Mesendoderm (in vitro differentiated cells): ENCODE data around the gene INVS.

Experiments used
- DNase-seq: peaks from one replicate; pipeline ENCODE4 v3.0.0; 2013
- H2AK5ac ChIP-seq: 2 replicates; pipeline ENCODE4 v1.6.1; 2013; ENCODE audit warnings: low read length, inconsistent platforms
- H2BK120ac ChIP-seq: 2 replicates; pipeline ENCODE4 v1.6.1; 2013; ENCODE audit warnings: low read depth, mild to moderate bottlenecking, low read length, moderate library complexity, mixed read lengths
- H2BK15ac ChIP-seq: replicated peaks from 2 replicates; pipeline ENCODE4 v1.6.1; 2013; ENCODE audit warnings: low read depth, mild to moderate bottlenecking, moderate library complexity
- H2BK5ac ChIP-seq: 2 replicates; pipeline ENCODE4 v1.6.1; 2013; ENCODE audit warnings: low read length, inconsistent platforms
- H3K18ac ChIP-seq: 2 replicates; pipeline ENCODE4 v1.6.1; 2013; ENCODE audit warnings: mild to moderate bottlenecking, low read length, mixed read lengths
- H3K23ac ChIP-seq: one replicate; pipeline ENCODE4 v1.6.1; 2013; ENCODE audit warnings: low read length
- H3K27ac ChIP-seq: 2 replicates; pipeline ENCODE4 v1.5.1; 2013; ENCODE audit warnings: low read depth, mild to moderate bottlenecking, inconsistent platforms, low read length, moderate library complexity
- H3K27me3 ChIP-seq: 2 replicates; pipeline ENCODE4 v1.6.1; 2013; ENCODE audit warnings: low read length, control low read depth, mild to moderate bottlenecking, inconsistent platforms; ENCODE audit not compliant: insufficient read depth, poor library complexity
- H3K36me3 ChIP-seq: 2 replicates; pipeline ENCODE4 v1.6.1; 2013; ENCODE audit warnings: low read length, inconsistent platforms; ENCODE audit not compliant: control insufficient read depth, insufficient read depth
- H3K4ac ChIP-seq: one replicate; pipeline ENCODE4 v1.6.1; 2013; ENCODE audit warnings: low read depth, mild to moderate bottlenecking, low read length, moderate library complexity
- H3K4me1 ChIP-seq: 2 replicates; pipeline ENCODE4 v1.6.1; 2013; ENCODE audit warnings: low read depth, low read length, inconsistent platforms; ENCODE audit not compliant: control insufficient read depth
- H3K4me2 ChIP-seq: 2 replicates; pipeline ENCODE4 v1.6.1; 2013; ENCODE audit warnings: low read length
- H3K4me3 ChIP-seq: 2 replicates; pipeline ENCODE4 v1.5.1; 2013; ENCODE audit warnings: mild to moderate bottlenecking, low read length
- H3K56ac ChIP-seq: one replicate; pipeline ENCODE4 v1.6.1; 2013; ENCODE audit warnings: low read length
- H3K79me1 ChIP-seq: 2 replicates; pipeline ENCODE4 v1.6.1; 2013; ENCODE audit warnings: low read length, inconsistent platforms
- H3K79me2 ChIP-seq: 2 replicates; pipeline ENCODE4 v1.6.1; 2013; ENCODE audit warnings: mild to moderate bottlenecking, low read length; ENCODE audit not compliant: control insufficient read depth, insufficient read depth
- H3K9ac ChIP-seq: 2 replicates; pipeline ENCODE4 v1.6.1; 2013; ENCODE audit warnings: low read length, inconsistent platforms
- H4K5ac ChIP-seq: one replicate; pipeline ENCODE4 v1.6.1; 2013; ENCODE audit warnings: low read length
- H4K8ac ChIP-seq: one replicate; pipeline ENCODE4 v1.6.1; 2013; ENCODE audit warnings: low read depth, mild to moderate bottlenecking, control low read depth, low read length, moderate library complexity
- WGBS: extraction: QIAGEN DNeasy Blood & Tissue Kit; methylation state at CpG from one replicate; pipeline ENCODE4 v1.1.7; 2013; ENCODE audit warnings: low lambda C conversion rate, missing lambda C conversion rate; ENCODE audit not compliant: insufficient coverage; ENCODE audit errors: extremely low coverage; 5-methylcytosine and 5-hydroxymethylcytosine counted together

Gene INVS

GRCh38 chr9:100101608-100102007, 2.6 kb downstream of the INVS start:
- Histone ChIP-seq H3K4me1 (peaks cover 4% of the 10 kb centered on the region), H3K36me3 (no peaks in the 10 kb centered on the region), H3K4me3 (no peak overlapping the region), H3K4ac (no peak overlapping the region), H3K27ac (no peak overlapping the region), H2AK5ac (no peak overlapping the region), H2BK15ac (no peak overlapping the region), H3K27me3 (no peaks in the 10 kb centered on the region), H3K79me1 (peaks cover 7% of the 10 kb centered on the region), H2BK120ac (no peak overlapping the region), H3K9ac (no peak overlapping the region), H3K79me2 (peaks cover 6% of the 10 kb centered on the region), H3K23ac (no peak overlapping the region), H3K56ac (no peak overlapping the region), H4K8ac (no peak overlapping the region), H3K18ac (no peak overlapping the region), H4K5ac (no peak overlapping the region), H3K4me2 (no peak overlapping the region), H2BK5ac (no peak overlapping the region)
- WGBS = no CpG with 5 or more reads among the region's 6 CpGs
- DNase-seq = peak; percentile 55

- no peak overlapping the region for H3K4ac ChIP-seq
- no peaks in the 10 kb centered on the region for H3K36me3 ChIP-seq
- peaks cover 2% of the 10 kb centered on the region for H3K4me1 ChIP-seq
- no peak overlapping the region for H3K23ac ChIP-seq
- H3K79me1 ChIP-seq = no peaks in the 10 kb centered on the region
- no CpG with 5 or more reads among the region's 4 CpGs for WGBS
- H2BK120ac ChIP-seq = no peak overlapping the region
- H2BK15ac ChIP-seq = no peak overlapping the region
- H4K8ac ChIP-seq = no peak overlapping the region
- H3K27me3 ChIP-seq = no peaks in the 10 kb centered on the region
- no peak overlapping the region for H3K27ac ChIP-seq
- H3K56ac ChIP-seq = no peak overlapping the region
- no peak overlapping the region for H3K9ac ChIP-seq
- no peak overlapping the region for H3K4me3 ChIP-seq
- H3K4me2 ChIP-seq = no peak overlapping the region
- no peak overlapping the region for H2BK5ac ChIP-seq
- H3K18ac ChIP-seq = no peak overlapping the region
- no peak overlapping the region for H4K5ac ChIP-seq
- no peaks in the 10 kb centered on the region for H3K79me2 ChIP-seq
- no peak overlapping the region for H2AK5ac ChIP-seq
- peak; percentile 21 for DNase-seq
Observed at GRCh38 chr9:100104314-100104713, 5.3 kb downstream of the INVS start.

DNA sequence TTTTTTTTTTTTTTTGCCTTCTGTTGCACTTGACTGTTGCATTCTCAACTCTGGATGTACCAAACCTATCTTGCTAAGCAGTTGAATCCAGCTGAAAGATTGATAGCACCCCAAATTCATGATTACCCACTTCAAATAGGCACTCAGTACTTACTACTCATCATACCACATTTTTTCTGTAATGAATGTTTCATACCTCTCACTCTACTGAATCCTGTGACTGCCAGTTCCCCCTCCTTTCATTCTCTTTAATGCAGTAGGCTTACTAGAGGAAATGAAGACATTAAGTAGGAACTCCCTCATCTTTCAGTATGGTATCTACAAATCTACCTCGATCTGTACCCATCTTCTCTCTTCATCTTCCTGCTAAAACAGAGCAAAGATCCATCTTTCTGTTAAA, 6.8 kb downstream of the INVS start:
- Histone ChIP-seq H3K4me2 (no peak overlapping the region), H3K9ac (no peak overlapping the region), H3K18ac (no peak overlapping the region), H2AK5ac (no peak overlapping the region), H4K5ac (no peak overlapping the region), H4K8ac (no peak overlapping the region), H3K36me3 (no peaks in the 10 kb centered on the region), H3K79me2 (no peaks in the 10 kb centered on the region), H3K4me3 (no peak overlapping the region), H3K27ac (no peak overlapping the region), H3K4me1 (no peaks in the 10 kb centered on the region), H2BK15ac (no peak overlapping the region), H3K27me3 (no peaks in the 10 kb centered on the region), H3K79me1 (no peaks in the 10 kb centered on the region), H2BK120ac (no peak overlapping the region), H3K56ac (no peak overlapping the region), H2BK5ac (no peak overlapping the region), H3K4ac (no peak overlapping the region), H3K23ac (no peak overlapping the region)
- WGBS = no CpG with 5 or more reads among the region's 1 CpG
- DNase-seq = no peak

- Histone ChIP-seq H2BK15ac (no peak overlapping the region), H3K23ac (no peak overlapping the region), H2AK5ac (no peak overlapping the region), H3K4me2 (no peak overlapping the region), H3K4ac (no peak overlapping the region), H3K27me3 (no peaks in the 10 kb centered on the region), H2BK120ac (no peak overlapping the region), H3K56ac (no peak overlapping the region), H3K9ac (no peak overlapping the region), H2BK5ac (no peak overlapping the region), H3K4me1 (no peaks in the 10 kb centered on the region), H3K79me1 (no peaks in the 10 kb centered on the region), H3K27ac (no peak overlapping the region), H3K36me3 (no peaks in the 10 kb centered on the region), H4K5ac (no peak overlapping the region), H4K8ac (no peak overlapping the region), H3K79me2 (no peaks in the 10 kb centered on the region), H3K18ac (no peak overlapping the region), H3K4me3 (no peak overlapping the region)
- WGBS = no CpG with 5 or more reads among the region's 2 CpGs
- no peak for DNase-seq
Observed at GRCh38 chr9:100106616-100107015, 7.6 kb downstream of the INVS start.

GRCh38 chr9:100108559-100108958, 9.5 kb downstream of the INVS start:
- H3K4me1 ChIP-seq = no peaks in the 10 kb centered on the region
- H3K27ac ChIP-seq = no peak overlapping the region
- no peak overlapping the region for H3K4me2 ChIP-seq
- H3K4me3 ChIP-seq = no peak overlapping the region
- no peak overlapping the region for H4K8ac ChIP-seq
- no peak overlapping the region for H2BK15ac ChIP-seq
- H2BK120ac ChIP-seq = no peak overlapping the region
- H3K18ac ChIP-seq = no peak overlapping the region
- no peak overlapping the region for H3K9ac ChIP-seq
- no peak overlapping the region for H3K4ac ChIP-seq
- no peak overlapping the region for H4K5ac ChIP-seq
- H3K79me1 ChIP-seq = no peaks in the 10 kb centered on the region
- H3K27me3 ChIP-seq = no peaks in the 10 kb centered on the region
- no peaks in the 10 kb centered on the region for H3K79me2 ChIP-seq
- DNase-seq = peak; percentile 44
- no CpG with 5 or more reads among the region's 2 CpGs for WGBS
- no peak overlapping the region for H2BK5ac ChIP-seq
- H3K23ac ChIP-seq = no peak overlapping the region
- H3K56ac ChIP-seq = no peak overlapping the region
- no peak overlapping the region for H2AK5ac ChIP-seq
- H3K36me3 ChIP-seq = no peaks in the 10 kb centered on the region

- H3K36me3 ChIP-seq = no peaks in the 10 kb centered on the region
- H3K27me3 ChIP-seq = no peaks in the 10 kb centered on the region
- no peak overlapping the region for H4K8ac ChIP-seq
- H2BK120ac ChIP-seq = no peak overlapping the region
- no peaks in the 10 kb centered on the region for H3K4me1 ChIP-seq
- no peak overlapping the region for H3K4me2 ChIP-seq
- H4K5ac ChIP-seq = no peak overlapping the region
- no peak overlapping the region for H3K56ac ChIP-seq
- no peaks in the 10 kb centered on the region for H3K79me1 ChIP-seq
- H3K18ac ChIP-seq = no peak overlapping the region
- H2AK5ac ChIP-seq = no peak overlapping the region
- no peak overlapping the region for H3K23ac ChIP-seq
- no peak overlapping the region for H3K4me3 ChIP-seq
- no peak overlapping the region for H3K9ac ChIP-seq
- DNase-seq = no peak
- no peak overlapping the region for H3K4ac ChIP-seq
- no peak overlapping the region for H2BK5ac ChIP-seq
- WGBS = no CpG with 5 or more reads among the region's 4 CpGs
- H3K79me2 ChIP-seq = no peaks in the 10 kb centered on the region
- no peak overlapping the region for H2BK15ac ChIP-seq
- no peak overlapping the region for H3K27ac ChIP-seq
Observed at GRCh38 chr9:100111235-100111634, 12.2 kb downstream of the INVS start.
